Measurements from ENCODE around the gene SLC45A3.
A peak's percentile ranks its signal among the peaks of the same experiment; 100 is the strongest.

Gene SLC45A3

DNA sequence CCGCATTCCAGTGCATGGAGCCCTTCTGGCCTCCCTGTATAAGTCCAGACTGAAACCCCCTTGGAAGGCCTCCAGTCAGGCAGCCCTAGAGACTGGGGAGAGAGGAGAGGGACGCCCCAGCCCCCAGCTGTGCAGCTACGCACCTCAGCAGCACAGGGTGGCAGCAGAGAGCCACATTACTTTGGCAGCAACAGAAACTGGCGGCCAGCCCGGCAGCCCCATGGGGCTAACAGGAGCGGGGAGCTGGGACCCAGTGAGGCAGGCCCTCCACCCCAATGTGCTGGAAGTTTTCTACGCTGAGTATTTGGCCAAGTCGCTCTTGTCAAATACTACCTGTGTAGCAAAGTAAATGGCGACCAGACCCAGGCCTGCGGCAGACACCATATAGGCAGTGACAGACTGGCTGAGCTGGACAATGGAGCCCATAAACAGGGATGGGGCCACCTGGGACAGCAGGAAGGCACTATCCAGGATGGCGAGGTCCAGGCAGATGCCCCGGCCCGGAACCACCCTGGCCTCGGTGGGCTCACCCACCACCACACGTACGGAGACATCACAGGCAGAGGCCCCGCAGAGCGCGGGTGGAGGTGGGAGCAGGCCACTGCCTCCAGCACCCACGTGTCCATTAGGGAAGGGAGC is 21.2 kb downstream of the SLC45A3 start:
- DNase-seq (ENCODE audit: low read depth): peak; percentile 73
- H3K4me3 ChIP-seq (ENCODE audit: low read depth, low read length): no peak overlapping the region
- TF ChIP-seq, protein P1, sequence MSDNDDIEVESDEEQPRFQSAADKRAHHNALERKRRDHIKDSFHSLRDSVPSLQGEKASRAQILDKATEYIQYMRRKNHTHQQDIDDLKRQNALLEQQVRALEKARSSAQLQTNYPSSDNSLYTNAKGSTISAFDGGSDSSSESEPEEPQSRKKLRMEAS (IDR thresholded peaks at IDR 0.05; ENCODE audit: low read depth, low read length): 0 out of 2 replicates have a peak, but pooled peaks have one; percentile 13
- TF ChIP-seq, protein P2, sequence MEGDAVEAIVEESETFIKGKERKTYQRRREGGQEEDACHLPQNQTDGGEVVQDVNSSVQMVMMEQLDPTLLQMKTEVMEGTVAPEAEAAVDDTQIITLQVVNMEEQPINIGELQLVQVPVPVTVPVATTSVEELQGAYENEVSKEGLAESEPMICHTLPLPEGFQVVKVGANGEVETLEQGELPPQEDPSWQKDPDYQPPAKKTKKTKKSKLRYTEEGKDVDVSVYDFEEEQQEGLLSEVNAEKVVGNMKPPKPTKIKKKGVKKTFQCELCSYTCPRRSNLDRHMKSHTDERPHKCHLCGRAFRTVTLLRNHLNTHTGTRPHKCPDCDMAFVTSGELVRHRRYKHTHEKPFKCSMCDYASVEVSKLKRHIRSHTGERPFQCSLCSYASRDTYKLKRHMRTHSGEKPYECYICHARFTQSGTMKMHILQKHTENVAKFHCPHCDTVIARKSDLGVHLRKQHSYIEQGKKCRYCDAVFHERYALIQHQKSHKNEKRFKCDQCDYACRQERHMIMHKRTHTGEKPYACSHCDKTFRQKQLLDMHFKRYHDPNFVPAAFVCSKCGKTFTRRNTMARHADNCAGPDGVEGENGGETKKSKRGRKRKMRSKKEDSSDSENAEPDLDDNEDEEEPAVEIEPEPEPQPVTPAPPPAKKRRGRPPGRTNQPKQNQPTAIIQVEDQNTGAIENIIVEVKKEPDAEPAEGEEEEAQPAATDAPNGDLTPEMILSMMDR (IDR thresholded peaks at IDR 0.05; ENCODE audit: low read depth, low read length): peak; percentile 89
- TF ChIP-seq MYC (IDR thresholded peaks at IDR 0.05; ENCODE audit: low read depth, low read length) (no peak), POLR2A (IDR thresholded peaks at IDR 0.05; ENCODE audit: extremely low read depth, insufficient read length) (no peak)

DNA sequence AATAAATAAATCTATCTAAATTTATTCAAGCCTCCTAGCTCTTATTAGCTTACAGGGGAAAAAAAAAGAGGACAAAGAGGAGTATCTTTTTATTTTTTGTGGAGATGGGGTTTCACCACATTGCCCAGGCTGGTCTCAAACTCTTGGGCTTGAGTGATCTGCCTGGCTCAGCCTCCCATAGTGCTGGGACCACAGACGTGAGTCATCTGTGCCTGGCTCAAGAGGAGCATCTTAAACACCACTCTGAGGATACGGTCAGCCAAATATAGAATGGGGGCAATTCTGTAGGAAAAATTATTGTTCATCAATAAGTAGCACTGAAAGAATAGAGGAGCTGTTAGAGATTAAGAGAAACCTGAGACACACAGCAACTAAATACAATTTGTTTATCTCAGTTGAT is 24.1 kb downstream of the SLC45A3 start:
- DNase-seq (ENCODE audit: low read depth): no peak

DNA sequence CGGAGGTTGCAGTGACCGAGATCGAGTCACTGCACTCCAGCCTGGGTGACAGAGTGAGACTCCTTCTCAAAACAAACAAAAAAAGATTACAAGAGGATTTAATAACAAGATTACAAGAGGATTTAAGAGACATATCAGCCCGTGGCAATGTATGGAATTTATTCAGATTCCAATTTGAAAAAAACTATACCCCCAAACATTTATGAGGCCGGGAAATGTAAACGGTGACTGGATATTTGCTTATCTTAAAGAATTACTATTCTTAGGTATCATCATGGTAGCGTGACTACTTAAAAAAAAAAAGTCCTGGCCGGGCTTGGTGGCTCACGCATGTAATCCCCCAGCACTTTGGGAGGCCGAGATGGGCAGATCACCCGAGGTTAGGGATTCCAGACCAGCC is 27.3 kb downstream of the SLC45A3 start:
- no peak overlapping the region for H3K4me3 ChIP-seq (ENCODE audit: low read depth, low read length)
- TF ChIP-seq MYC (IDR thresholded peaks at IDR 0.05; ENCODE audit: low read depth, low read length) (no peak), POLR2A (IDR thresholded peaks at IDR 0.05; ENCODE audit: extremely low read depth, insufficient read length) (no peak)
- TF ChIP-seq, protein P2 (IDR thresholded peaks at IDR 0.05; ENCODE audit: low read depth, low read length): no peak
- no peak for DNase-seq (ENCODE audit: low read depth)

More for the DNA sequence above, 24.1 kb downstream of the SLC45A3 start:
- no peak overlapping the region for H3K4me3 ChIP-seq (ENCODE audit: low read depth, low read length)
- TF ChIP-seq POLR2A (IDR thresholded peaks at IDR 0.05; ENCODE audit: extremely low read depth, insufficient read length): no peak

DNA sequence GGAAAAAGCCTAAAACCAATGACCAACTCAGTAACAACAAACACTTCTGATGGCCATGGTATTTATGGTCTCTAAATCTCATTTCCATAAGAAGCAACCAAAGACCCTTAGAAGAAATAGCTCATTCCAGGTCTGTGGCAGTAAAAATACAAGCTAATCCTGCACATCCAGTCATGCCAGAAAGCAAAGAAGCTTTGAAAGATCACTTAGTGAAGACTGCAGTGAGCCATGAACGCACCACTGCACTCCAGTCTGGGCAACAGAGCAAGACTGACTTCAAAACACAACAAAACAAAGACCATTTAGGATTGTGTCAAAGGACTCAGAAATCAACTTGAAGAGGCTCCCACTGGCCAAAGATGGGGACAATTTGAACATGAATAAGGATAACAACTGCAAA is 30.1 kb downstream of the SLC45A3 start:
- H3K4me3 ChIP-seq (ENCODE audit: low read depth, low read length): no peak overlapping the region
- TF ChIP-seq, protein P1 (IDR thresholded peaks at IDR 0.05; ENCODE audit: low read depth, low read length): no peak
- TF ChIP-seq, protein P2 (IDR thresholded peaks at IDR 0.05; ENCODE audit: low read depth, low read length): no peak
- TF ChIP-seq POLR2A (IDR thresholded peaks at IDR 0.05; ENCODE audit: extremely low read depth, insufficient read length) (no peak), MYC (IDR thresholded peaks at IDR 0.05; ENCODE audit: low read depth, low read length) (no peak)
- DNase-seq (ENCODE audit: low read depth): no peak

DNA sequence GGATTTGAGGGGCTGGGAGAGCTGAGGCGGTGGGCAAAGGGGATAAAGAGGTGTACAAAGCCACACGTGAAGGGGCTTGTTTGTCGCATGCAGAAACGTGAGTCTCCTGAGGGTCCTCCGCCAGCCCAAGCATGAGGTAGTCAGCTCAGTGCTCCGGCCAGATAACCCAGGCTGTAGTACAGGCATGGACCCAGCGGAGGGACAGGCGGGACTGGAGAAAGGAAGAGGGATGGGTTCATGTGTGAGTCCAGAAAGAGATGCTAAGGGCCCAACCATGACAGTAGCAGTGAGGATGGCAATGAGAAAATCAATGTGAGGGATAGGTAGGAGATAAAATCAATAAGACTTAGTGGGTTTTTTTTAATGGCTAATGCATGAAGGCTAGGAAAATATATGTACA is 34.8 kb downstream of the SLC45A3 start:
- no peak overlapping the region for H3K4me3 ChIP-seq (ENCODE audit: low read depth, low read length)
- TF ChIP-seq MYC (IDR thresholded peaks at IDR 0.05; ENCODE audit: low read depth, low read length) (no peak), POLR2A (IDR thresholded peaks at IDR 0.05; ENCODE audit: extremely low read depth, insufficient read length) (no peak)
- TF ChIP-seq, protein P1 (IDR thresholded peaks at IDR 0.05; ENCODE audit: low read depth, low read length): no peak
- TF ChIP-seq, protein P2 (IDR thresholded peaks at IDR 0.05; ENCODE audit: low read depth, low read length): no peak
- DNase-seq (ENCODE audit: low read depth): no peak

DNA sequence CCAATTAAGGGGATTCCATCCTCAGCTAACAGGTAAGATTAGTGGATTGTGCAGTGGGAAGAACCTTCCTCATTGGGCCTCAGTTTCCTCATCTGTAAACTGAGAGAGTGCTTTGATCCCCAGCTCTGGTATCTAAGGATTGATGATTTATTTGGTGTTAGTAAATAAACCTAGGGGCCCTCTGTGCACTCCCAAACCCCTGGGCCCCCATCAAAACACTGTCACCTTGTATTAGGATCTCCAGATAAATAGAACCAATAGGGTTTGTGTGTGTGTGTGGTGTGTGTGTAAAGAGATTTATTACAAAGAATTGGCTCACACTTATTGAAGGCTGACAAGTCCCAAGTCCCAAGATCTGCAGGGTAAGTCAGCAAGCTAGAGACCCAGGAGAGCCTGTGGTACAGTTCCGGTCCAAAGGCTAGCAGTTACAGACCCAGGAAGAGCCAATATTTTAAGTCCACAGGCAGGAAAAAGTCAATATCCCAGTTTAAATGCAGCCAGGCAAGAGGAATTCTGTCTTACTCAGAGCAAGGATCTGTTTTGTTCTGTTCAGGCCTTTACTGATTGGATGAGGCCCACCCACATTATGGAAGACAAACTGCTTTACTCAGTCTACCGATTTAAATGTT is 37.5 kb downstream of the SLC45A3 start:
- H3K4me3 ChIP-seq (ENCODE audit: low read depth, low read length): no peak overlapping the region
- DNase-seq (ENCODE audit: low read depth): no peak
- TF ChIP-seq, protein P2 (IDR thresholded peaks at IDR 0.05; ENCODE audit: low read depth, low read length): no peak
- TF ChIP-seq POLR2A (IDR thresholded peaks at IDR 0.05; ENCODE audit: extremely low read depth, insufficient read length) (no peak), MYC (IDR thresholded peaks at IDR 0.05; ENCODE audit: low read depth, low read length) (no peak)
- TF ChIP-seq, protein P1 (IDR thresholded peaks at IDR 0.05; ENCODE audit: low read depth, low read length): no peak
